ENCODE data around the gene ERN1.
"Not testable (repeated sequence)": the region's sequence is repeated elsewhere in the genome, so short reads cannot be mapped to it uniquely, and the experiment has no call there.

ERN1 gene

DNA sequence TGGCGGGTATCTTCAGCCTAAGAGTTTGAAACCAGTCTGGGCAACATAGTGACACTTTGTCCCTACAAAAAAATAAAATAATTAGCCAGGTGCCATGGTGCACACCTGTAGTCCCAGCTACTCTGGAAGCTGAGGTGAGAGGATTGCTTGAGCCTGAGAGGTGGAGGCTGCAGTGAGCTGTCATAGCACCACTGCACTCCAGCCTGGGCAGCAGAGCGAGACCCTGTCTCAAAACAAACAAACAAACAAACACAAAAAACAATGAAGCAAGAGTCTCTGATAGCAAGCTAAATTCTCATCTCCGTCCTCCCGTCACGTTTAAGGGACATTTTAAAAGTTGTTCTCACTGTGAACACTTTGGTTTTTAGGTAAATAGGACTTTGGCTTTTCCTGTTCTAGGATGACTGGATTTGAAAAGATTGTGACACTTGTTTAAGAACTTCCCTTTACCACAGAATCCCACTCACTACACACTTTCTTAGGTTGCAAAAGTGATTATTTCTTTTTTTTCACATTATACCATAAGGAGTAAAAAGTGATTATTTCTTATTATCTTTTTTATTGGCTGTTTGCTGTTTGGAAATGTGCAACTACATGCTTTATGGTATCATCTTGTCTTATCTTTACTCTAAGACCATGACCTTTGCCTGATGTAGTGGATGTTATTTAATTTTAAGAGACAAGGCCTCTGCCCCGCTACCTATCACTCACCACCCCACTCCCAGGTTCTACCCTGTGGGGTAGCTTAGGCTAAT, 4.4 kb upstream of the ERN1 start:
- no peak for DNase-seq

DNA sequence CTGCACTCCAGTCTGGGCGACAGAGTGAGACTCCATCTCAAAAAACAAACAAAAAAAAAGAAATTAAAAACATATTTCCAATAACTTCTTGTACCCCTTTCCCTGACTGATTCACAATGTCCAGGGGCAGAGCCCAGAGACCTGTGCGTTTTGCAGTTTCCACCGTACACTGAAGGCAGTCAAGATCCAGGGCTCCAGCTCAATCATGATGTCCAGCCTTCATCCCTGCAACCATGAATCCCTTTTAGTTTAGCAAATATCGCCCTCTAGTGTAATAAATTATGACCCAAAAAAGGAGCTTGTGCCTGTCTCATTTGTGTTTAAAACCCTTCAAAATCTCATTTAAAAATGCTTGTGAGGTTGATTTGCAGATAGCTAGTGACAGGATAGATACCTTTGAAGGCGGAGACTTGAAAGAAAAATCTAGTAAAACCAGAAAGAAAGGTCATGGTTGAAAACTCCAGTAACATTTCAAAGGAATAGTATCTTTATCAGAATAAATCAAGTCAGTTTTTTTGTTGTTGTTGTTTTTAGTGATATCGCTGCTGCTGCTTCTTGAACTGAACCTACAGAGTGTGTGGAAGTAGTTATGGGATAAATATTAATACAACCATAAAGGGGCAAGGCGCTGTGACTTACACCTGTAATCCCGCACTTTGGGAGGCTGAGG, 3.7 kb upstream of the ERN1 start:
- DNase-seq: no peak

DNA sequence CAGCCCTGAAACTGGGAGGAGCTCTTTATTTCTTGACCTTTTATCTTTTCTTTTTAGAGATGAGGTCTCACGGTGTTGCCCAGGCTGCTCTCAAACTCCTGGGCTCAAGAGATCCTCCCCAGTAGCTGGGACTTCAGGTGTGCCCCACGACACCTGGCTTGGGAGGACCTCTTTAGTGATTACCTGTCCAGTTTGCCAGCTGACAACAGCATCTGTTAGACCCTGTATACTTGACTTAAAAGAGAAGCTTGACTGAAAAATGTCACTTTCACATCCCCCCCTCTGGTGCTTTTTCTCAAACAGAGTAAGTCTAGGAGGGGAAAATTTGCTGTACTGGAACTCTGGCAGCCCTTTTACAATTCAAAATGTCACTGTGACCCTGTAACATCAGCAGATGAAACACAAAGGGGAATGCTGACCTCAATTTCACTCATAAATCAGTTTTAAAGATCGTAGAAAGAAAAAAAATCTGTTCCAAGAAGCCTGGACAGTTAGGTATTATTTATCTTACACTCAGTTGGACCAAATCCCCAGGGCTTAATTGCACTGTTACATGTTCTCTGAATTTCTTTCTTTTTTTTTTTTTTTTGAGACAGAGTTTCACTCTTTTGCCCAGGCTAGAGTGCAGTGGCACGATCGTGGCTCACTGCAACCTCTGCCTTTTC, 1.8 kb upstream of the ERN1 start:
- no peak for DNase-seq

DNA sequence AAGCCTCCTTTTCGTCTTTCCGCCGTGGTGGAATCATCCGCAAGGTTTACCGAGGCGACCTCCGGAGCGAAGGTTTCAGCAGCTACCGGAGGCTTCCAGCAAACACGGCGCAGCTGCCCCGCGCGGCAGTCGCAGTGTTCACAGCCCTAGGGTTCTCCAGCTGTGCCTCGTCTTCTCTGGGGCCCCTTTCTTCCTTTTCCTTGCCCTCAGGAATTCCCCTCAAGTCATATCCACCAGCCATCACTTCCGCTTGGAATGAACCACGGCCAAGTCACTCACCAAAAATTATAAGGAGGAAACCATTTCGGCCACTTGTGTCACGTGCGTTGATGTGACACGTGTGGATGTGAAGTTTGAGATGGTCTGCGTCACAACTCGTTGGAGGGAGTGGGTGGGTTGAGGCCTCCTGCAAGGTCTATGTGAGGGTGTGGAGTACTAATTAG, 636 bp upstream of the ERN1 start:
- no peak for DNase-seq

DNA sequence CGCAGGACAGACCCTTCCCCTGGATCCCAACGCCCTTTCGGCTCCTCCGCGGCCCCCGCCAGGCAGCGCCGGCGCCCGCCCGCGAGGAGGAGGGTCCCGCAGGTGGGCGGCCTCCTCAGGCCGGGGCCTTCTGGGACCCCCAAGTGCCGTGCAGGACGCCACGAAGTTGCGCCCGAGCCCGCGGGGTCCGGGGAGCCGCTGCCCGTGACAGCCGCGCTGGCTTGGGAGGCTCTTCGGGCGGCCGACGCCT, 504 bp downstream of the ERN1 start:
- no peak for DNase-seq

DNA sequence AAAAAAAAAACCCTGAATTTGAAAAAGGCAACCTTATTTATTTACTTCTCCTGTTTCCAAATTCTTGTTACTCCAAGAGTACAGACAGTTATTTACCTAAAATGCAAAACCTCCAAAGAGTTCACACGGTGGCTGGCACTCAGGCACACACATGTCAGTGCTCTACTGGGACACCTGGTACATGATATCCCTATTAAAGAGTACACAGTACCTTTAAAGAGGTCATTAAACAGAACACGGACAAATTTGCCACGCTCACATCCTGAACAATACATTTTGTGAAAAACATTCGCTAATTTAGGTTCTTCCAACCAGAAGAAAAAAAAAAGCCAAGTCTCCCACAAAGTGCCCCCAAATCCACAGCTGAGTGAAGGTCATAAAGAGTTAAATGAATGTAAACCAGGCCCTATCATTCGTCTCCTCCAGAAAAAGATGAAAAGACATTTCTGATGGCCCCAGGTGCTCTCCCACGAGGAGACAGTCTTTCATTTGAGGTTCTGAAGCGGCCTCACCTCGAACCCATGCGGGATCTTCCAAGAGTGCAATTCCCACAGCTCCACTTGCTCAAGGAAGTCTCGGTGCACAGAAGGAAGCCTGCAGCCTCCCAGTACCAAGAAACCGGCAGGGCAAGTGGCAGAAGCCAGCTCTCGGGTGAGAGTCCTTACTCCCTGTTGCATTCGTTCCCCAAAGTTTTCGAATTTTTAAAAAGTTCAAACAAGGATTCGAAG, 993 bp downstream of the ERN1 start:
- no peak for DNase-seq

DNA sequence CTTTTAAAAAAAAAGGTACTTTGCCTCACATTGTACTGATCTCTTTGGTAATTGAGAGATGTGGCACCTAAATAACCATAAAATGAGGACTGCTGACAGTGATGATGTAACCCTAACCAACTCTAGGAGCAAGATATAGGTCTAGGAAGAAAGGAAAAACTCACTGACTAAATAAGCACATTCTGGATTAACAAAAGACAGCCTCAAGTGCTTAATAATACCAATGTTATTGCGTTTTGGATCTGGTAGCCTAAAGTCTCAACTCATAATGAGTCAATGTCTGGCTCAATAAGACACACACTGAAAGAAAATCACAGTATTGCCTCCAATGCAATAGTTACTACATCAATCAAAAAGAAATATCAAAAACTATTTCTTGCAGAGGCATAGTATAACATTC, 3.0 kb downstream of the ERN1 start:
- DNase-seq: no peak

DNA sequence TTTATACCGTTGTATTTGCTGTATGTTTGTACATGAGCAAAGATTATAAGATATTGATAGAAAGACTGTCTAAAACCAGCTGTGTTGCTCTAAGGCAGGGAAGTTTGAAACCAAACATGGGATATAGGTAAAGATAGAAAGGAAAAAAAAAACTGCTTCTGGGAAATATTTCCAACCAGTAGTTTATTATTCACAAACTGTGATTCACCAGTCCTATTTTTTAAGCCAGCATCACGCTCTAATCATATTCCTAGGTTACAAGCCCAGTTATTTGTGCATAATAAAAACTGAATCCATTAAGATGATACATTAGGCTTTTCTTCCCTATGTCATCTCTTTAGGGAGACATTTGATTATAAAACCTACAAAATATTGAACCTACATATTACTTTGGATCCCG, 4.0 kb downstream of the ERN1 start:
- DNase-seq: no peak

DNA sequence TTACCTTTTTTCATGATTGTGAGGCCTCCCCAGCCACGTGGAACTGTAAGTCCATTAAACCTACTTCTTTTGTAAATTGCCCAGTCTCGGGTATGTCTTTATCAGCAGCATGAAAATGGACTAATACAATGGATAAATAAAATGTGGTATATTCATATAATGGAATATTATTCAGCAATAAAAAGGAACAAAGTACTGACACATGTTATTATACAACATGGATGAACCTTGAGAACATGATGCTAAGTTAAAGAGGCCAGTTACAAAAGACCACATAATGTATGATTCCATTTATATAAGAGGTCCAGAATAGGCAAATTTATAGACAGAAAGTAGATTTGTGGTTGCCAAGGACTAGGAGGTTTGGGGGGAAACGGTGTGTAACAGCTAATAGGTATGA, 5.3 kb downstream of the ERN1 start:
- no peak for DNase-seq

DNA sequence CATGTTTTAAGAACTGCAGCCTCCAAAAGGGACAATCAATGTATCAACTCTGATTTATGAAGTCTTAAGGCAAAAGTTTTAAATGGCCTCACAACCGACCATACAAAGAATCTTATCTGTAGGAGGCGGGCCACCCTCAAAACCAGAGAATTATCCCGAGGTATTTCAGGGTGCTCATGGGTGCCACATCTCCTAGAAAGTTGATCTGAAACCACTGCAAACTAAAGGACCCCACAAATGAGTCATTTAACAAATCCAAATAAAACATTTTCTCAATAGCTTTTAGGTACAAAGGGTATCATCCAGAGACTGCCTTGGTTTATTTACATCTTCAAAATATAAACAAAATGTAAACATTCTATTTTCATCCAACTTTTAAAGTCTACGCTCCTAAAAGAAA, 6.8 kb downstream of the ERN1 start:
- no peak for DNase-seq

DNA sequence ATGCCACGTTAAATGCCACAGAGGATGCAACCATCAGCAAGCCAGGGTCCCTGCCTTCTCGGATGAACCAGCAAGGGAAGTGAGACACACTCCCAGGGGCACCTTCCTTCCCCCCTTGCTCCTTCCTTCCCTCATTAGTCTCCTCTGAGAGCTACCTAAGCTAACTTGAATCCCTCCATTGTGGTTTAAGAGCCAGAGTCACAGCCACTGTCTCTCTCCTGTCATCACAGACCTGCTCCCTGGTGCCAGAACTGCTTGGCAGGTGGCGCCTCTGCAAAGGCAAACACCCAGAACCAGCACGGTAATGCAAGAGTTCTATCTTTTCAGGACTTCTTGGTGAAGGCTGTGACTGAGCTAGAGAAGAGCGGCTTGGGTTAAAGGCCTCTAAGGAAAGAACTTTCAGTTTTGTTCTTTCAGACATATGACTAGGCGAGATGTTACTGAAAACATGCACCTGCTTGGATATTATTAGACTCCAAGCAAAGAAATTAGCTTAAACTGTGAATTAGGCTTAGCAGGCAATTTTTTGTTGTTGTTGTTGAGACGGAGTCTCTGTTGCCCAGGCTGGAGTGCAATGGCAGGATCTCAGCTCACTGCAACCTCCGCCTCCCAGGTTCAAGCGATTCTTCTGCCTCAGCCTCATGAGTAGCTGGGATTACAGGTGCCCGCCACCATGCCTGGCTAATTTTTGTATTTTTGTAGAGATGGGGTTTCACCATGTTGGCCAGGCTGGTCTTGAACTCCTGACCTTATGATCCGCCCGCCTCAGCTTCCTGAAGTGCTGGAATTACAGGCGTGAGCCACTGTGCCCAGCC, 8.8 kb downstream of the ERN1 start:
- not testable (repeated sequence) for DNase-seq

DNA sequence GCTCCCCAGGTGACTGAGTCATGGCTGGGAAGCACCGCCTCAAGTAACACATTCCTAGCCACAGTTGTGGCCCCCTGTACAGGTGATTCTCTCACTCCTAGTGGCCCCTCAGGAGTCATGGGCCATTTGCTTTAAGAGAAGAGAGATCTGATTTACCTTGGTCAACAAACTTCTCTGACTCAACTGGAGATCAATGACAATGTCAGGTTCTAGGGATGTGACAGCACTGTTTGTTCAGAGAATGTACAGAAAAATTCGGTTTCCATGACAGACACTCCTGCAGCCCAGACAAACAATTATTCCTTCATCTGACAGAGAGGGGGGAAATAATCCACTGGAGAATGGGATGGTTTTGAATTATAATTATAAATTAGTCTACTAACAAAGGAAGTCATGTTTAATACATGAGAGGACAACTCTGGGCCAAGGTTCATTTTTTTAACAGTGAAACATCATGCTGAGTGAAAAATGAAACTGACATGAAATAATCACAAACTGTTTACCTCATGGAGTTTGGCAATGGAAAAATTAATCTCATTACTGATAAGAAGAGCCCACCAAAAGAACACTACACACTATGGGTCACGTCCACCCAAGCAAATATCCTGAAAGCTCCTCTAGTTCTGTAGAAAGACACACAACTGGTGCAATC, 9.7 kb downstream of the ERN1 start:
- DNase-seq: no peak

DNA sequence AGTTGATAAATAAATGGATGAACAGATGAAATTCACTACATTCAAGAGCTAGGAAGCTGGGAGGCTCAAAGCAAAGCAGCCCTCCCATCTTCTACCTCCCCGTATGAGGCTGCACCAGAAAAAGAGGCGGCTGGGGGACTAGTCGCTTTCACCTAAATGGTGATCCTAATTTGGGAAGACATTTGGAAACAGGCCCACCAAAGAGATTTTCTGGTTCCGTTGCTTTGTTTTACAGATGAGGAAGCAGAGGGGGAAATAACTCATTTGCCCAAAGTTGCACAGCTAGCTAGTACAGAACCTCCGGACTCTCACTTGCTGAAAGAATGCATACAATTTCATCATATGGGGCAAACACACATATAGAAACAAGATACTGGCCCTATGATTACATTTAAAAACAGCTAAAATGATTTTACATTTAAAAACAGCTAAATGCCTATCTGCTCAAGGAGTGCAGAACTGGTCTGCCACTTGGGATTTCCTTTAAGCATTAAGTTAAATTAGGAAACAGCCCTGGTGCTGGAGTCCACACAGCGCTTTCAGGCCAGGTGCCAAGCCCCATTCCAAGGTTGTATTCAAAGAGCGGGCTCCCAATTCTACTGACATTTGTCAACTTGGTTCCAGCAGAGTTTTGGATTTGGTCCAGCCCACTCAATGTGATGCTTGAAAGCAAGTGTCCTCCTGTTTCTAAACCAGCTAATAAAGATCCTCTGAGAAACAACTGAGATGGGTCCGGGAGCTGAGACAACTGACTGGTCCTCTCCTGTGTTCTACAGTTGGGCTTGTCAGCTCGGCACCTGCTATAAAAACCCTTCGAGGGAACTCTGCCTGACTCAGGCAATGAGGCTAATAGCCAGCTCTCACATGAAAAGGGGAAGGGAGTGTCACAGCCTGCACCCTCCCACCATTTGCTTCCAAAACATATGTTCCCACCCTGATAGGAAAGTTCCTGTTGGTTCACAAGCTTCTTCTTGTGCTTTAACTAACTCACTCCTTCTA, 11.7 kb downstream of the ERN1 start:
- DNase-seq: no peak

DNA sequence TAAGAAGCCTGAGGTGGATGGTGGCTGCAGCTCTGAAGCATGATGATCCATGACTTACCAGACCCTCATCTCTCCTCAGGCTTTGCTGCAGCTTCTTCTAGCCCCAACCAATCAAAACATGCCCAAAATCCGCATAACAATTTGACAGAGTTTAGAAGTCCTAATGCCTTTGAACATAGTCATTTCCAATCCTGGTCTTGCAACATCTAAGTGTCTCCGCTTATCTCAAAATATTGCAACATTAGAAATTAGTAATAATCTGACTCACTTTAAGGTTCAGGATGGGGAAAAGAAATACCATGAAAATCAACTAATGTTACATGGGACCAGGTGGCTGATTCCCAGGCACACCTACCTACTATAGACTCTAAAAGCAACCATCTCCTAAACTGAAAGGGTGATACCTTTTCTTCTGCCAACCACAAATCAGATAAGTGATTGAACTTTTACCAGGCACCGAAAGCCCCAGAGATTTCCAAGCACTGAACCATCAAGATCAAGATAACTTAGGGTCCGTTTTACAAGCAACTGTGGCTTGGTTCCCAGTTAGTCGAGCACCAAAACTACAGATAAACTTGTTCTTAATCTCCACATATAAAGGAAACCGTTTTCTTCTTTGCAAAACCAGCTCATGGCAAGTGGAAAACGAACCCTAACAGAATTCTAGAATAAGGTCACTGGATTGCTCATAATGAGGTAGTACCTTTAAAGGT, 14.0 kb downstream of the ERN1 start:
- no peak for DNase-seq

DNA sequence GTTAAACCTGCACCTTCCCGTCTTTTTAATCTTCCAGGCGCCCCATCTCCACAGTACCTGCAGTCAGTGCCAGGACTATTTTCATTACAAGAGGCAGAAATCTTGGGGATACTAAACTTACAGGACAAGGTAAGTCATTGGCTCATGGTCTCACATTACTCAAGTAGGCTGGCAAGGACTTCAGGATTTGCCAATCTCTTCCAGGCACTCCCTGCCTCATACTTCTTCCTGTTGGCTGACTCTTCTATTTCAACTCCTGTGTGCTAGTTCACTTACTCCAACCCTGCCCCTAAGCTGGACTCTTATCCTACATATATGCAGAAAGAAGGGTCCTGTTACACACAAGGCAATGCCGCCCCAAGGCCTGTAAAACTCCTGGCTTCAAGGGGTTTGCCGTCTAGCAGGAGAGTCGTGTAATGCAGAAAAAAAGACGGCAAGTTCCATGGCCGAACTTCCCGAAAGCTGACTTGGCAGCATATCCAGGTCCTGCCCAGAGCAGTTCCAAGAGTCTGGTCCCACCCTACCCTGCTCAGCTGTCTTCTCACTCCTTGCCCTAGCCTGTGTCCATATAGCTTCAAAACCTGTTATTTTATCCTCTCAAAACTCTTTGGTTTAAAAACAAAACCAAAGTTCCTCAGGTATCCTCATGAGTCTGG, 14.8 kb downstream of the ERN1 start:
- DNase-seq: no peak

DNA sequence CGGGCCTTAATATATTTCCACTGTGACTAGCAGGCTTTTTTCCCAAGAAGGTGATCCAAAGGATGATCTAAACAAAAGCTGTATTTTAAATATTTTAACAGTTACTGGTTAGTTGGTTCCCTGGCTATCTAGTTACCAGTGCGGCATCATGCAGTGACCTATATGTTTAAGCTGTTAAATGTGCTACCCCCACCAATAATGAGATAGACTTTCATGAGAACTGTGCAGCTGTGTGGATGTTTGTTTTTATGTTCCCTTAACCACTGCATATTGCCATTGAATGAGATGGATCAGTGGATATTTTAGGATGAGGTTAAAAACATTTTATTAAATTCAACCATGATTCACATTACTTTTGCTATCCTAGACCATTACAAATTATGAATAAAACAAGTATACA, 16.9 kb downstream of the ERN1 start:
- DNase-seq: no peak

DNA sequence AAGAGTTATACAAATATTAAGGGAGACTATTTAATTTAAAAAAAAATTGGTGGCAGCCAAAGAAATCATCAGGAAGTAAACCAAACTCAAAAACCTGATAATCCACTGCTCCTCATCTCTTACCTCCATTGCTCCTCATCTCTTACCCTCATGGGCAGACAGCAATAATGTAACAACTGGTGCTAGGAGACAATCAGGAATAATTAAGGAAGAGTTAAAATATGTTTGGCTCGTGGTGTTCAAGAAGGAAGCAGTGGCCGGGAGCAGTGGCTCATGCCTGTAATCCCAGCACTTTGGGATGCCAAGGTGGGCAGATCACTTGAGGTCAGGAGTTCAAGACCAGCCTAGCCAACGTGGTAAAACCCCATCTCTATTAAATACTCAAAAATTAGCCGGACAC, 18.1 kb downstream of the ERN1 start:
- DNase-seq: no peak

DNA sequence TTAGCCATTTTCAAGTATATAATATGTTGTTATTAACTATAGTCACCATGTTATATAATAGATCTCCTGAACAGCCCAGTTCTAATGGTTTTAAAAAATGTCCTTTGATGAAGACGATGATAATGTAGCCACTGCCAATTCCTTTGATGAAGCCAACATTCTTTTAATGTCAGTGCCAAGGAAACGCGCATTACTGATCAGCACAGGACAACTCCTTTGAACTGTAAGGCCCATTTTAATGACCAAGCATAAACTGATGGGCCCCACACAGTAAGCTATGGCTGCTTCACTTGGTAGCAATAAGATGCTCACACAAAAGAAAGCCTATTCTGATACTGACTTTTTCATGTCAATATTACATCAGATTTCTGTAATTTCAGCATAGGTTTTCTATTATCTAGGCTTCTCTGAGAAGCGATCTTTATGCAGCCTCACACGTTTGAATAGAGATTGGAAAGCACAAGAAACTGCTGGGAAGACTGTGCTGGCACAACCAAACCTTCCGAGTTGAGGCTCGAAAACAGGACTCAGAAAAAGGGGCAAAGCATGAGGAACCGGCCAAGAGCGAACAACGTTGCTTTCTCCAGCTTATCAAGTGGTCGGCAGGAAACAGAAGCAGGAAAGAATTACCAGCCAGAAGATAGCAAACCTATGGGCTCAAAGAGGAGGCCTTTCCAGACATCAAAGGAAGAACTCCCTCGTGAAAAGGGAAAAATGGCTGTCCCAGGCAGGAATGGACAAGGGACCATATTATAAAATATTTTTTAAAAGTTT, 19.4 kb downstream of the ERN1 start:
- DNase-seq: no peak

DNA sequence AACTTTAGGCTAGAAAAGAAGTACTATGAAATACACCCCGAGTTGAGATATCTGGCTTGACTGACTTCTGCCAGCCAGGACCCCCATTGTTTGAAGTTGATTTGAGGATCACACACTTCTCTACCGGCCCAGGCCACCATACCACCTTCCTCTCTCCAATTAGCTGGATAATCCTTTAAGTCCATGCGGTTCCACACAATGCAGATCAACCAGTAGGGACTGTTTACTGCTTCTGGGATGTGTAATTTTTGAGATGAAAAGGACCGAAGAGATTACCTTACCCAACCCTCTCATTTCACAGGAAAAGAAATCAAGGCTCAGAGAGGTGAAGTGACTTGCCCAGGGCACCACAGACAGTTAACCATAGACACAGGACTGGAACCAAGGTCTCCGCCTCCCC, 20.5 kb downstream of the ERN1 start:
- DNase-seq: no peak
